ENCODE data around the gene RASIP1.
A peak's percentile ranks its signal among the peaks of the same experiment; 100 is the strongest.

RASIP1 gene

GRCh38 chr19:48676487-48676886 is 63.9 kb downstream of the RASIP1 start:
- CTCF ChIA-PET, result interaction anchor here (1.2 to 1.5 kb wide), 2 partner anchors 9 to 62 kb away, joined by 3 to 4 read pairs; no protein-coding TSS in a partner anchor
- TF ChIP-seq CTBP1 (IDR thresholded peaks at IDR 0.05; ENCODE audit: borderline replicate concordance), result no peak
- POLR2A ChIA-PET, result interaction anchor here (2.4 kb wide), 1 partner anchor 40 kb away, joined by 8 read pairs; no protein-coding TSS in a partner anchor
- DNase-seq (ENCODE audit: extremely low spot score), result no peak

- TF ChIP-seq ARNT (IDR thresholded peaks at IDR 0.05), result no peak
- no peak for TF ChIP-seq HDGF (IDR thresholded peaks at IDR 0.05; ENCODE audit: borderline replicate concordance)
- no peak for TF ChIP-seq LEF1 (IDR thresholded peaks at IDR 0.05; ENCODE audit: borderline replicate concordance)
- TF ChIP-seq PKNOX1 (IDR thresholded peaks at IDR 0.05), result no peak
- no peak for TF ChIP-seq L3MBTL2 (conservative IDR thresholded peaks at IDR 0.05)
- TF ChIP-seq TARDBP (IDR thresholded peaks at IDR 0.05), result no peak
- no peak for TF ChIP-seq FOXA1 (IDR thresholded peaks at IDR 0.05)
- TF ChIP-seq CTBP1 (IDR thresholded peaks at IDR 0.05; ENCODE audit: borderline replicate concordance), result no peak
- TF ChIP-seq SUZ12 (IDR thresholded peaks at IDR 0.05), result no peak
- no peak for TF ChIP-seq NFRKB (IDR thresholded peaks at IDR 0.05)
- TF ChIP-seq SP1 (IDR thresholded peaks at IDR 0.05), result no peak
- no peak for TF ChIP-seq BHLHE40 (IDR thresholded peaks at IDR 0.05; ENCODE audit: borderline replicate concordance)
- no peak for TF ChIP-seq FOXK2 (IDR thresholded peaks at IDR 0.05)
- POLR2A ChIA-PET, result interaction anchor here (0.9 to 2.4 kb wide), 6 partner anchors 29 to 197 kb away, joined by 3 to 8 read pairs (median 3); partner anchors contain the start of genes PPP1R15A, RPL18 and SPHK2
- CTCF ChIA-PET, result interaction anchor here (0.5 to 1.5 kb wide), 10 partner anchors 8 to 169 kb away, joined by 3 to 5 read pairs (median 3); partner anchors contain the start of genes CA11 and HSD17B14
Observed at GRCh38 chr19:48674921-48675824, 65.2 kb downstream of the RASIP1 start.

GRCh38 chr19:48674216-48674809 is 66.1 kb downstream of the RASIP1 start:
- DNase-seq (ENCODE audit: extremely low spot score), result no peak
- ChIA-PET POLR2A (interaction anchor here (0.9 to 2.4 kb wide), 4 partner anchors 28 to 198 kb away, joined by 3 to 8 read pairs (median 3); partner anchors contain the start of gene PPP1R15A), CTCF (interaction anchor here (0.5 to 1.0 kb wide), 4 partner anchors 30 to 170 kb away, joined by 3 to 5 read pairs (median 4); no protein-coding TSS in a partner anchor)
- TF ChIP-seq SUZ12 (IDR thresholded peaks at IDR 0.05), result no peak

More at GRCh38 chr19:48674921-48675824, 65.2 kb downstream of the RASIP1 start:
- peak; percentile 93 for DNase-seq (ENCODE audit: extremely low spot score)

GRCh38 chr19:48673436-48674100 is 66.8 kb downstream of the RASIP1 start:
- ChIA-PET POLR2A (interaction anchor here (0.9 kb wide), 1 partner anchor 199 kb away, joined by 3 read pairs; the partner anchor contains the start of gene PPP1R15A), CTCF (interaction anchor here (0.6 kb wide), 1 partner anchor 111 kb away, joined by 3 read pairs; no protein-coding TSS in a partner anchor)
- no peak for DNase-seq (ENCODE audit: extremely low spot score)
- TF ChIP-seq HDGF (IDR thresholded peaks at IDR 0.05; ENCODE audit: borderline replicate concordance) (no peak), ZNF384 (IDR thresholded peaks at IDR 0.05) (no peak), BHLHE40 (IDR thresholded peaks at IDR 0.05; ENCODE audit: borderline replicate concordance) (no peak), L3MBTL2 (conservative IDR thresholded peaks at IDR 0.05) (no peak), TARDBP (IDR thresholded peaks at IDR 0.05) (no peak), FOXM1 (IDR thresholded peaks at IDR 0.05; ENCODE audit: borderline replicate concordance) (no peak)

- DNase-seq (ENCODE audit: extremely low spot score), result no peak
- POLR2A ChIA-PET, result no interaction called here
- CTCF ChIA-PET, result no interaction called here
- TF ChIP-seq LEF1 (IDR thresholded peaks at IDR 0.05; ENCODE audit: borderline replicate concordance) (no peak), ELF4 (IDR thresholded peaks at IDR 0.05) (no peak), FOXA1 (IDR thresholded peaks at IDR 0.05) (no peak), FOXK2 (IDR thresholded peaks at IDR 0.05) (no peak), CTBP1 (IDR thresholded peaks at IDR 0.05; ENCODE audit: borderline replicate concordance) (no peak), HDGF (IDR thresholded peaks at IDR 0.05; ENCODE audit: borderline replicate concordance) (no peak), SUZ12 (IDR thresholded peaks at IDR 0.05) (no peak), ARNT (IDR thresholded peaks at IDR 0.05) (no peak), SP1 (IDR thresholded peaks at IDR 0.05) (no peak), PKNOX1 (IDR thresholded peaks at IDR 0.05) (no peak)
Observed at GRCh38 chr19:48672994-48673393, 67.4 kb downstream of the RASIP1 start, which contains the start of gene NTN5. NTN5 (minus strand) TSS chr19:48673017; CDS start chr19:48670986, 2,031 bp downstream.

- TF ChIP-seq PKNOX1 (IDR thresholded peaks at IDR 0.05), result no peak
- TF ChIP-seq BHLHE40 (IDR thresholded peaks at IDR 0.05; ENCODE audit: borderline replicate concordance), result no peak
- no peak for TF ChIP-seq ZNF384 (IDR thresholded peaks at IDR 0.05)
- TF ChIP-seq SP1 (IDR thresholded peaks at IDR 0.05), result no peak
- no peak for TF ChIP-seq NFRKB (IDR thresholded peaks at IDR 0.05)
- no peak for TF ChIP-seq FOXA1 (IDR thresholded peaks at IDR 0.05)
- no peak for TF ChIP-seq ARNT (IDR thresholded peaks at IDR 0.05)
- no peak for TF ChIP-seq HDGF (IDR thresholded peaks at IDR 0.05; ENCODE audit: borderline replicate concordance)
- TF ChIP-seq ELF4 (IDR thresholded peaks at IDR 0.05), result no peak
- no peak for TF ChIP-seq TARDBP (IDR thresholded peaks at IDR 0.05)
- no peak for TF ChIP-seq CTBP1 (IDR thresholded peaks at IDR 0.05; ENCODE audit: borderline replicate concordance)
- no peak for TF ChIP-seq SUZ12 (IDR thresholded peaks at IDR 0.05)
- TF ChIP-seq FOXK2 (IDR thresholded peaks at IDR 0.05), result no peak
- no peak for TF ChIP-seq FOXM1 (IDR thresholded peaks at IDR 0.05; ENCODE audit: borderline replicate concordance)
- no peak for TF ChIP-seq L3MBTL2 (conservative IDR thresholded peaks at IDR 0.05)
- no peak for TF ChIP-seq LEF1 (IDR thresholded peaks at IDR 0.05; ENCODE audit: borderline replicate concordance)
- POLR2A ChIA-PET, result no interaction called here
- CTCF ChIA-PET, result interaction anchor here (0.6 kb wide), 1 partner anchor 112 kb away, joined by 3 read pairs; no protein-coding TSS in a partner anchor
- no peak for DNase-seq (ENCODE audit: extremely low spot score)
Observed at GRCh38 chr19:48671446-48671995, 68.9 kb downstream of the RASIP1 start.

Data from HEK293T (cell line).